ENCODE measurements around the gene NKPD1. TPM values are rescaled to one million over a fixed set of nuclear protein-coding genes. Genes with fewer than 3 reads are reported as not detected.
A peak's percentile ranks its signal among the peaks of the same experiment; 100 is the strongest.

Gene NKPD1
- total RNA-seq, 4 donors from 2014 or later = 1.1 to 4.2 (median 2.9) TPM

- intact Hi-C loops (cut with DNase I) = no loop called here
- TF ChIP-seq CTCF (IDR thresholded peaks at IDR 0.05) = no peak
- no peak for TF ChIP-seq POLR2A (IDR thresholded peaks at IDR 0.05)
- Histone ChIP-seq H3K36me3 (no peaks in the 10 kb centered on the region), H3K9me3 (no peaks in the 10 kb centered on the region), H3K27ac (no peak overlapping the region), H3K4me3 (no peak overlapping the region), H3K27me3 (no peaks in the 10 kb centered on the region), H3K4me1 (peaks cover 12 to 56% (median 26%) of the 10 kb centered on the region in 3 donors)
- no peak for DNase-seq
- 75 to 92% methylated on average over 11 of the region's 12 CpGs for WGBS, 2 donors
Measured at GRCh38 chr19:45173816-45174215, 13.0 kb upstream of the NKPD1 start.

GRCh38 chr19:45172611-45173208 lies 11.9 kb upstream of the NKPD1 start:
- peaks cover 12 to 54% (median 26%) of the 10 kb centered on the region in 3 donors for H3K4me1 ChIP-seq
- H3K36me3 ChIP-seq = no peaks in the 10 kb centered on the region
- WGBS, 2 donors = 71 to 90% methylated on average over 2 to 8 of the region's 18 CpGs
- H3K27me3 ChIP-seq = no peaks in the 10 kb centered on the region
- peak overlapping the region in 2 of 4 donors; percentile 5 to 6 for H3K27ac ChIP-seq
- no peak for DNase-seq
- intact Hi-C loops (cut with DNase I) = no loop called here
- H3K9me3 ChIP-seq = no peaks in the 10 kb centered on the region
- no peak for TF ChIP-seq POLR2A (IDR thresholded peaks at IDR 0.05)
- TF ChIP-seq CTCF (IDR thresholded peaks at IDR 0.05) = no peak
- no peak overlapping the region for H3K4me3 ChIP-seq

DNA sequence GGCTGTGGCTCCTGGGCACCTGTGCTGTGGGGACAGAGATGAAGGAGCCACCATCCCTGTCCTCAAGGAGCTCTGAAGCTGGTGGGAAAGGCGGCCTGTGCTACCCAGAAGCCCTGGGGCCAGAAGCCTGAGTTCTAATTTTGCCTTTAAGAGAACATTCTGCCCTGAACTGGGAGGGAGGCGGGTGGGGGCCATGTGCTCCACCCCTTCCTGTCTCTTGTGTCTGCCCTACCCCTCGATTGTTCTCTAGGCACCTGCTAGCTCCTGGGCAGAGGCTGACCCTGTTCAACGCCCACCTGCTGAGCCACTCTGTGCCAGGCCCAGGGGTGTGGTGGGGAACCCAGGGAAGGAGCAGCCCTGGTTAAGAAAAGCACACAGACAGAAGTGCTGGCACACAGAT lies 11.4 kb upstream of the NKPD1 start:
- intact Hi-C loops (cut with DNase I) = no loop called here
- peak overlapping the region in 2 of 4 donors; percentile 5 to 6 for H3K27ac ChIP-seq

DNA sequence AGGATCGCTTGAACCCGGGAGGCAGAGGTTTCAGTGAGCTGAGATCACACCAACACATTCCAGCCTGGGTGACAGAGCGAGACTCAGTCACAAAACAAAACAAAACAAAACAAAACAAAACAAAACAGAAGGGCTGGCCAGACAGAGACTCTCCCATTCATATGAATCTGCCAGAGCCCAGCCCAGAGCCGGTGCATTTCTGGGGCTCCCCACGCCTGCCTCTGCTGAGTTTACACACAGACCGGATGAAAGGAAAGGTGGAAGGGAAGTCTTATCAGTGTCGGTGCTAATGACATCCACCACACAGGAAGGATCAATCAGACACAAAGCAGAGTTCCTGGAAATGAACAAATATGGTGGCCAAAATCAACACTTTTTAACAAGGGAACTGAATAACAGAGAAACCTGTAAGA lies 10.4 kb upstream of the NKPD1 start:
- WGBS, 2 donors = 20 to 21% methylated on average over 4 to 7 of the region's 7 CpGs
- DNase-seq = no peak
- no peaks in the 10 kb centered on the region for H3K27me3 ChIP-seq
- peak overlapping the region in 3 of 4 donors; percentile 42 to 46 (median 46) for H3K27ac ChIP-seq
- no peaks in the 10 kb centered on the region for H3K9me3 ChIP-seq
- intact Hi-C loops (cut with DNase I) = no loop called here
- H3K4me1 ChIP-seq = peaks cover 5 to 53% (median 18%) of the 10 kb centered on the region in 3 donors
- H3K4me3 ChIP-seq = no peak overlapping the region
- H3K36me3 ChIP-seq = no peaks in the 10 kb centered on the region
- TF ChIP-seq CTCF (IDR thresholded peaks at IDR 0.05) = no peak
- no peak for TF ChIP-seq POLR2A (IDR thresholded peaks at IDR 0.05)

More for the DNA sequence above, 11.4 kb upstream of the NKPD1 start:
- no peak overlapping the region for H3K4me3 ChIP-seq
- TF ChIP-seq POLR2A (IDR thresholded peaks at IDR 0.05) (no peak), CTCF (IDR thresholded peaks at IDR 0.05) (no peak)
- H3K4me1 ChIP-seq = peaks cover 7 to 53% (median 22%) of the 10 kb centered on the region in 3 donors
- DNase-seq = no peak
- H3K9me3 ChIP-seq = no peaks in the 10 kb centered on the region
- WGBS, 2 donors = 50% methylated on average over 2 of the region's 4 CpGs; no CpG with 5 or more reads in 1 of the 2 donors
- H3K27me3 ChIP-seq = no peaks in the 10 kb centered on the region
- no peaks in the 10 kb centered on the region for H3K36me3 ChIP-seq

DNA sequence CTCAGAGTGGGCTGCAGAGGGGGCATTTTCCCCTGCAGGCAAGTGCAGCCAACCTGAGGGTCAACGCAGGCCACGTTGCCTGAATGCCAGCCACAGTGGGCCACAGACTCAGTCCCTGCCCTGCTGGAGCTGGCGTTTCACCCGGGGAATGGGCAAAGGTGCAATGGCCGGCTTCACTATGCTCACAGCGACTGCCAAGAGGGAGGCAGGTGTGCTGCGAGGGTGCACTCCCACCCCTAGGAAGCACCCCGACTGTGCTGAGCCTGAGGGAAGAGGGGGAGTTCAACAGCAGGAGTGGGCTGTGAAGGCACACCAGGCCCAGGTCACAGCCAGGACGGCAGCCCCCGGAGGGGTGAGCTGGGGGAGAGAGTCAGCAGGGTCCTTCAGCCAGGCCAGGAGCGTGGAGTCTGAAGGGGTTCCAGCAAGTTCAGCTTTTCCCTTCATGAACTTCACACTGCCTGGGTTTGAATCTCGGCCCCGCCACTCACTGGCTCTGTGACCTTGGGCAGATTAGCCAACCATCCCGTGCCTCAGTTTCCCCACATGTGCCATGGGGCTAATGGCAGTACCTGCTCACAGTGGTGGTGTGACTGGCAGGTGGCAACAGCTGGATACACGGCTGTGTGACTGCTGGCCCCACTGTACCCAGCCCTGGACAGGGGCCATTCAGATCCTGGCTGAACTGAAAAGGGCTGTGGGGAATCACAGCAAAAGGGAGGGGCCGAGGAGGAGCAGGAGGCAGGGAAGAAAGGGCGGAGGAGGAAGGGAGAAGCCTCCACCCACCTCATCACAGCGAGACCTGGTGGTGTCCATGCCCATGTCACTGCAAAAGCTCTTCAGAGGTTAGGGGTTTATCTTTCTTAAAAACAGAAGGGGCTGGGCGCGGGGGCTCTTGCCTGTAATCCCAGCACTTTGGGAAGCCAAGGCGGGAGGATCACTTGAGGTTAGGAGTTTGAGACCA lies 9.6 kb upstream of the NKPD1 start:
- no peak for DNase-seq

More for the DNA sequence above, 9.6 kb upstream of the NKPD1 start:
- intact Hi-C loops (cut with DNase I) = no loop called here
- Histone ChIP-seq H3K27ac (peak overlapping the region in 3 of 4 donors; percentile 42 to 46 (median 46)), H3K27me3 (no peaks in the 10 kb centered on the region), H3K4me3 (no peak overlapping the region), H3K36me3 (no peaks in the 10 kb centered on the region), H3K9me3 (no peaks in the 10 kb centered on the region), H3K4me1 (peaks cover 5 to 50% (median 18%) of the 10 kb centered on the region in 3 donors)
- TF ChIP-seq POLR2A (IDR thresholded peaks at IDR 0.05) = no peak
- TF ChIP-seq CTCF (IDR thresholded peaks at IDR 0.05) = no peak
- 68 to 76% methylated on average over 9 to 17 of the region's 21 CpGs for WGBS, 2 donors
